ENCODE data around the gene RAI1.

RAI1 gene

DNA sequence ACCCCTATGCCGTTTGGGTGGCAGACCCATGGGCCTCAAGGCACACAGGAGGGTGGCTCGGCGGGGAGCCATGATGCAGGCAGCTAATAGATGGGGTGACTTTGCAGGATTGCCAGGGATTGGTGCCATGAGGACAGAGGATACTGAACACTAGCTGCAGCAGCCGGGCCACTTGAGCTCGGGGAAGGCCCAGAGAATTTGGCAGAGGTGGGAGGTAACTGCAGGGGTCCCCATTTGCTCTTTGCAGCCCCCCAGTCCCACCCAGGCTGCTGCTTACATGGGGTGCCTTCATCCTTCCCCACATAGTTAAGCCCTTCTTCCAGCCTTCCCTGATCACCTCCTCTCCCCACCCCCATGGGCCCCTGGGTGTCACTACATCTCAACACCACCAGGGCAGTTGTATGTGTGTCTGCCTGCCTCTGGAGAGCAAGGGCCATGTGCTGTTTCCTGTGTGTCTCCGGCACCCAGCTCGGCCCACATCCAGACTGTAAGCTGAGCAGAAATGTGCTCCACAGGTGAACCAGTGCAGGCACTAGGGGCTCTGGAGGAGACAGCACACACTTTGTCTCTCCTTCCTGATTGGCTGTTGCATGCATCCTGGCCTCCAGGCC is 103.5 kb downstream of the RAI1 start:
- no peak for DNase-seq (ENCODE audit: low read depth)

DNA sequence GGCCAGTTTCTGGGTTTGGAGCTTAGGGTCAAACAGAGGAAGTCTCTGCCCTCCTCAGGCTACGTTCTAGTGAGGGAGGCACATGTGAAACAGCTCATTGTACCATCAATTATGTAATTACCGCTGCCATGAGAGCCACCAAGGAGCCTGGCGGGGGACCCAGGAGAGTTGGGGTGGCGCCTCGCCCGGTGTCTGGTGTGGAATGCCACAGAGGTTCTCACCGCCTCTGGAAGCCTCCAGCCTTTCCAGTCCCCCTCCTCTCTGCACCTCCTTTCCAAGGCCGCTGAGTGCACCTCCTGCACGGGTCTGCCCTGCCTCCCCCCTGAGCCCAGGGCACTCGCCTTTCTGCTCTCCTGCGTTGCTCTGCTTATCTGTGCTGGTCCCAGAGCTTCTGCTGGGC is 104.1 kb downstream of the RAI1 start:
- DNase-seq (ENCODE audit: low read depth), result no peak

GRCh38 chr17:17786998-17787397 is 105.7 kb downstream of the RAI1 start:
- no peak for DNase-seq (ENCODE audit: low read depth)

- no peak for DNase-seq (ENCODE audit: low read depth)
Measured at GRCh38 chr17:17787568-17787967, 106.3 kb downstream of the RAI1 start.

DNA sequence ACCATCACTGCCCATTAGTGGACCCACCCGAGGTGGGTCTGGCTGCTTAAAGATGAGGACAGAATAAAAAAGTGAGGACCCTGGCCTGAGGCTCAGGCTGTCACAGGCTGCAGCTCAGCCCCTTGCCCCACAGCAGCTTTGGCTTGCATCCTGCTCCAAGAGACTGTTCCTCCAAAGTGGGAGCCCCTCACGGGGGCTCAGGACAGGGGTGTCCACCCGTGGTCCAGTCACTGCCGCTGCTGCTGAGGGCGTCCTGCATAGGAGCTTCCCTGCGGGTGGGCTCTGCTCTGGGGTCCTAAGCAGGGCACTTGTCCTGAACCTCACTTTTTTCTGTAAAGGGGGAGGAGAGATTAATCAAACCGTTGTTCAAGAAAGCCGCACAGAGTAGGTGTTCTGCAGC is 107.7 kb downstream of the RAI1 start:
- no peak for DNase-seq (ENCODE audit: low read depth)

DNA sequence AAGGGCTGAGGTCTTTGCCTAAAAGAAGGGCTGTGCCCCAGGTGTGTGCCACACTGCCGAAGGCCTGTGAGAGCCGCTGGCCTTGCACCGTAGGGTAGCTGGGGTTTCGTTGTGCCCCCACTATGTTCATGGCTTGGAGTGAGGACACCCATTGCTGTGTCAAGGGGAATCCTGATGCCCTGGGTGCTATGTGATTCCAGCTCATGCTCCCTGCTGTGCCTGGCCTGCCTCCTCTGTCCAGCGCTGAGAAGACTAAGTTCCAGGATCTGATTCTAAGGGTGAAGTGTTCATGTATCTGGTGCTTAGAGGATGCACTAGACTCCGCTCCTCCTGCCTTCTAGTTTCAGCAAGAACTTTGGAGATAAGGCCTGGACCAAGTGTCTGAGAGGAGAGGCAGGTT is 108.2 kb downstream of the RAI1 start:
- DNase-seq (ENCODE audit: low read depth), result no peak

- no peak for DNase-seq (ENCODE audit: low read depth)
Measured at GRCh38 chr17:17789828-17790636, 108.8 kb downstream of the RAI1 start.

DNA sequence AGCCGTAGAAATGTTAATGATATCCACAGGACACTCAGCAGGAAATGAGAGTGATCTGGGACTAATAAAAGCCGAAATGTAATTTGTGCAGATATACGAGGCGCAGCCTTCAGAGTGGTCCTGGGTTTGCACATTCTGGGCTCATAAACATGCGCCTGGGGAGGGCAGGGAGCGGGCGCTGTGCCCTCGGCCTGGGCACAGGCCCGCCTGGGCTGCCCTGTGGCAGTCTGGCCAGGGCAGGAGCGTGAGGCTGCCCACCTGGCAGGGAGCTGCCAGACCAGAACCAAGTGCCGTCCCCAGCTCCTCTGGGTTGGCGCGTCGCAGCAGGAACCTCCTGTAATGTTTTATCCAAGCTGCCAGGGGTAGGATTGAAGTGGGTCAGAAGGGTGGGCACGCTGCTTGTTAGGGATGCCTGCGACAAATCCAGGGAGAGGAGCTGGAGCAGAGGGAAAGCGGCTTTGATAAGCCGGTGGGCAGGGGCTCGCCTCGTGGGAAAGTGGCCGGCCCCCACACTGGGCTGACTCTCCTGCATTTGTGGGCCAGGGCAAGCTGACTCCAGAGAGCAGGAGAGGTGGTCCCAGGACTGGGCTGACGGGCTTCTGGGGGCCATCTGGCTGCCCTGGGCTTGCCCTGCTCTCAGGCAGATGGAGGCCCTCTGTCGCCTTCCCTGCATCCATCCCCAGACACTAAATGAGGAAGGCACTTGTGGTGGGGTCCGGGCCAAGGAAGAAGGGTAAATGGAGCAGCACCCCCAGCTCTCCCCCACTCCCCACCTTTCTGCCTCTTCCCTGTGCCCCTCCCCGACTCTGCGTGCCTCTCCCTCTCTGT is 109.6 kb downstream of the RAI1 start:
- DNase-seq (ENCODE audit: low read depth), result no peak

DNA sequence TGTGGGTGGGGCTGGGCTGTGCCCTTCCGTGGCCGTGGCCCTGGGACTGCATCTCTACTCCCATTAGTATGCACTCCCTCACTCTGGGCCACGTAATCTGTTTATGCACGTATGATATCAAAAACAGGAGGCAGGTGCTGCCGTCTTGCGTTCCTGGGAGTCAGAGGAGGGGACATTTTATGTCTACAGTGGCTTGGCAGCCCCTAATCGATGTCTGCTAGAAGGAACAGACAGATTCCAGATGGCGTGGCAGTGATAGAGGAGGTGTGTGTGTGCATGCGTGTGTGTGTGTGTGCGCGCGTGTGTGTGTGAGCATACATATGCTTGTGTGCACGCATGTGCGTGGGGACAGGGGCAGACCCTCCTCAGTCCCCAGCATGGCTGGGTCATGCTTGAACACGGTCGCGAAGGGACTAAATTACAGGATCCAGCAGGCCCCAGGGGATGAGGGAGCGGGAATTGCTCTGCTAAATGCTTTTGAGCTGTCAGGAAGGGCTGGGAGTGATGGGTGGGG is 110.8 kb downstream of the RAI1 start:
- no peak for DNase-seq (ENCODE audit: low read depth)

- peak; percentile 31 for DNase-seq (ENCODE audit: low read depth)
Measured at GRCh38 chr17:17792551-17793377, 111.5 kb downstream of the RAI1 start.

- no peak for DNase-seq (ENCODE audit: low read depth)
Measured at GRCh38 chr17:17793378-17794214, 112.3 kb downstream of the RAI1 start.

DNA sequence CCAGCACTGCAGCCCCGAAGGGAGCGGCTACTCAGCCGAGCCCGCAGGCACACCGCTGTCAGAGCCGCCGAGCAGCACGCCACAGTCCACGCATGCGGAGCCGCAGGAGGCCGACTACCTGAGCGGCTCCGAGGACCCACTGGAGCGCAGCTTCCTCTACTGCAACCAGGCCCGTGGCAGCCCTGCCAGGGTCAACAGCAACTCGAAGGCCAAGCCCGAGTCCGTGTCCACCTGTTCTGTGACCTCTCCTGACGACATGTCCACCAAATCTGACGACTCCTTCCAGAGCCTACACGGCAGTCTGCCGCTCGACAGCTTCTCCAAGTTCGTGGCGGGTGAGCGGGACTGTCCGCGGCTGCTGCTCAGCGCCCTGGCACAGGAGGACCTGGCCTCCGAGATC is 113.1 kb downstream of the RAI1 start:
- DNase-seq (ENCODE audit: low read depth), result no peak

DNA sequence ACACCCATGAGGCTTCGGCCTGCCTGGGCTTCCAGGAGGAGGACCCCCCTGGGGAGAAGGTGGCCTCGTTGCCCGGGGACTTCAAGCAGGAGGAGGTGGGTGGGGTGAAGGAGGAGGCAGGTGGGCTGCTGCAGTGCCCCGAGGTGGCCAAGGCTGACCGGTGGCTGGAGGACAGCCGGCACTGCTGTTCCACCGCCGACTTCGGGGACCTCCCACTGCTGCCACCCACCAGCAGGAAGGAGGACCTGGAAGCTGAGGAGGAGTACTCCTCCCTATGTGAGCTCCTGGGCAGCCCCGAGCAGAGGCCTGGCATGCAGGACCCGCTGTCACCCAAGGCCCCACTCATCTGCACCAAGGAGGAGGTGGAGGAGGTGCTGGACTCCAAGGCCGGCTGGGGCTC is 114.0 kb downstream of the RAI1 start:
- no peak for DNase-seq (ENCODE audit: low read depth)

- DNase-seq (ENCODE audit: low read depth), result no peak
Measured at GRCh38 chr17:17795946-17796786, 114.9 kb downstream of the RAI1 start.

DNA sequence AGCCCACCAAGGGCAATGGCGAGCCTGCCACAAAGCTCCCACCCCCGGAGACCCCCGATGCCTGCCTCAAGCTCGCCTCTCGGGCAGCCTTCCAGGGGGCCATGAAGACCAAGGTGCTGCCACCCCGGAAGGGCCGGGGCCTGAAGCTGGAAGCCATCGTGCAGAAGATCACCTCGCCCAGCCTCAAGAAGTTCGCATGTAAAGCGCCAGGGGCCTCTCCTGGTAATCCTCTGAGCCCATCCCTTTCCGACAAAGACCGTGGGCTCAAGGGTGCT is 115.5 kb downstream of the RAI1 start:
- DNase-seq (ENCODE audit: low read depth), result no peak

DNA sequence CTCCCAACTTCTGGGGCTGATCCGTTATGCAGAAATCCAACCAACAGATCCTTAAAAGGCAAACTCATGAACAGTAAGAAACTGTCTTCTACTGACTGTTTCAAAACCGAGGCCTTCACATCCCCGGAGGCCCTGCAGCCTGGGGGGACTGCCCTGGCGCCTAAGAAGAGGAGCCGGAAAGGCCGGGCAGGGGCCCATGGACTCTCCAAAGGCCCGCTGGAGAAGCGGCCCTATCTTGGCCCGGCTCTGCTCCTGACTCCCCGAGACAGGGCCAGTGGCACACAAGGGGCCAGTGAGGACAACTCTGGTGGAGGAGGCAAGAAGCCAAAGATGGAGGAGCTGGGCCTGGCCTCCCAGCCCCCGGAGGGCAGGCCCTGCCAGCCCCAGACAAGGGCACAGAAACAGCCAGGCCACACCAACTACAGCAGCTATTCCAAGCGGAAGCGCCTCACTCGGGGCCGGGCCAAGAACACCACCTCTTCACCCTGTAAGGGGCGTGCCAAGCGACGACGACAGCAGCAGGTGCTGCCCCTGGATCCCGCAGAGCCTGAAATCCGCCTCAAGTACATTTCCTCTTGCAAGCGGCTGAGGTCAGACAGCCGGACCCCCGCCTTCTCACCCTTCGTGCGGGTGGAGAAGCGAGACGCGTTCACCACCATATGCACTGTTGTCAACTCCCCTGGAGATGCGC is 116.0 kb downstream of the RAI1 start:
- DNase-seq (ENCODE audit: low read depth), result no peak

DNA sequence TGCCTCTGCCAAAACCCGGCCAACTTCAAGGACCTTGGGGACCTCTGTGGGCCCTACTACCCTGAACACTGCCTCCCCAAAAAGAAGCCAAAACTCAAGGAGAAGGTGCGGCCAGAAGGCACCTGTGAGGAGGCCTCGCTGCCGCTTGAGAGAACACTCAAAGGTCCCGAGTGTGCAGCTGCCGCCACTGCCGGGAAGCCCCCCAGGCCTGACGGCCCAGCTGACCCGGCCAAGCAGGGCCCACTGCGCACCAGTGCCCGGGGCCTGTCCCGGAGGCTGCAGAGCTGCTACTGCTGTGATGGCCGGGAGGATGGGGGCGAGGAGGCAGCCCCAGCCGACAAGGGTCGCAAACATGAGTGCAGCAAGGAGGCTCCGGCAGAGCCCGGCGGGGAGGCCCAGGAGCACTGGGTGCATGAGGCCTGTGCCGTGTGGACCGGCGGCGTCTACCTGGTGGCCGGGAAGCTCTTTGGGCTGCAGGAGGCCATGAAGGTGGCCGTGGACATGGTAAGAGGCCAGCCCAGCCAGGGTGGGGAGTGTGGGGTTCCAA is 116.8 kb downstream of the RAI1 start:
- DNase-seq (ENCODE audit: low read depth), result no peak

- DNase-seq (ENCODE audit: low read depth), result no peak
Measured at GRCh38 chr17:17798573-17799255, 117.5 kb downstream of the RAI1 start.

Measured in stromal cell of bone marrow (primary cell).